NCI-H82 treated with DMSO at 0.1 percent for 48 hours (cell line): ENCODE measurements around the gene RUVBL1.

Experiments
- DNase-seq: peaks from one replicate; lab custom pipeline; 2025; ENCODE audit not compliant: unreplicated experiment; lab: John Stamatoyannopoulos, UW

Gene RUVBL1

GRCh38 chr3:128036119-128036518 lies 87.5 kb downstream of the RUVBL1 start:
- DNase-seq = no peak

GRCh38 chr3:128033102-128033501 lies 90.5 kb downstream of the RUVBL1 start:
- DNase-seq = no peak
